AG04450 (cell line): ENCODE measurements around the gene TTC28. TPM values are rescaled to one million over a fixed set of nuclear protein-coding genes. Genes with fewer than 3 reads are reported as not detected.

ENCODE experiments used
- CTCF ChIA-PET: fragments of 300-600, 350-600 bp; formaldehyde crosslinking; extraction: SDS; loops from one replicate; lab custom pipeline; 2022; ENCODE audit warnings: antibody characterized with exemption, inconsistent platforms; lab: Charles Lee
- POLR2A ChIA-PET: fragments of 350-600 bp; formaldehyde crosslinking; extraction: SDS; loops from one replicate; lab custom pipeline; 2021; ENCODE audit warnings: antibody characterized with exemption, inconsistent platforms; lab: Yijun Ruan, JAX
- DNase-seq: peaks from one replicate; pipeline ENCODE4 v3.0.0-alpha.2; 2011; ENCODE audit warnings: low read depth, low spot score
- H3K27ac ChIP-seq: one replicate; pipeline ENCODE4 v1.5.1; 2012; ENCODE audit warnings: low read depth, low read length, control low read depth
- H3K27me3 ChIP-seq: one replicate; pipeline ENCODE4 v1.6.0; 2012; ENCODE audit warnings: low read length; ENCODE audit not compliant: control insufficient read depth, insufficient read depth
- H3K4me3 ChIP-seq: 2 replicates; pipeline ENCODE4 v1.5.1; 2011; ENCODE audit warnings: mild to moderate bottlenecking, low read depth, low read length, control low read depth
- H3K9me3 ChIP-seq: 2 replicates; pipeline ENCODE4 v1.5.1; 2012; ENCODE audit warnings: low read length; ENCODE audit not compliant: control insufficient read depth, insufficient read depth
- polyA plus RNA-seq: library from polyadenylated mRNA; depleted of rRNA; stranded (reverse); fragments of >200 nt; gene quantifications from 2 replicates; pipeline ENCODE4 v1.2.3, GENCODE V29; 2011
- TF ChIP-seq, protein P1 (sequence below): IDR thresholded peaks from 2 replicates; pipeline ENCODE4 v1.5.1; 2011; ENCODE audit warnings: low read depth, low read length, control low read depth, inconsistent platforms

Gene TTC28
- polyA plus RNA-seq, 1 experiment = 11.2 TPM

DNA sequence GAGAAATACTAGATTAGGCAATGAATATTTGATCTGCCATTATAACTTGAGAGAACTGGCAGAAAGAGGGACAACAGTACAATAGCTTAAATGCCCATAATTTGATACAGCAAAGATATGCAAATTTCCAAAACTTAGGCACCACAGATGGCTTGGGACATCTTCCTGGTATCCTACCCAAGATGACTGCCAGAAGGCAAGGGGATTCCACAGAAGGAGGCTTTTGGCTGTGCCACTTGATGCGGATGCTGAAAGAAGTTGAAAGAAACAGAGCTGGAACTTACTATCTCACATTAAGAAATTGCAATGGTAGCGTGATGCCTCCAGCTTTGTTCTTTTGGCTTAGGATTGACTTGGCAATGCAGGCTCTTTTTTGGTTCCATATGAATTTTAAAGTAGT lies 216.7 kb downstream of the TTC28 start:
- H3K9me3 ChIP-seq = no peaks in the 10 kb centered on the region
- H3K4me3 ChIP-seq = no peak overlapping the region
- DNase-seq = no peak
- CTCF ChIA-PET = no interaction called here
- TF ChIP-seq, protein P1, sequence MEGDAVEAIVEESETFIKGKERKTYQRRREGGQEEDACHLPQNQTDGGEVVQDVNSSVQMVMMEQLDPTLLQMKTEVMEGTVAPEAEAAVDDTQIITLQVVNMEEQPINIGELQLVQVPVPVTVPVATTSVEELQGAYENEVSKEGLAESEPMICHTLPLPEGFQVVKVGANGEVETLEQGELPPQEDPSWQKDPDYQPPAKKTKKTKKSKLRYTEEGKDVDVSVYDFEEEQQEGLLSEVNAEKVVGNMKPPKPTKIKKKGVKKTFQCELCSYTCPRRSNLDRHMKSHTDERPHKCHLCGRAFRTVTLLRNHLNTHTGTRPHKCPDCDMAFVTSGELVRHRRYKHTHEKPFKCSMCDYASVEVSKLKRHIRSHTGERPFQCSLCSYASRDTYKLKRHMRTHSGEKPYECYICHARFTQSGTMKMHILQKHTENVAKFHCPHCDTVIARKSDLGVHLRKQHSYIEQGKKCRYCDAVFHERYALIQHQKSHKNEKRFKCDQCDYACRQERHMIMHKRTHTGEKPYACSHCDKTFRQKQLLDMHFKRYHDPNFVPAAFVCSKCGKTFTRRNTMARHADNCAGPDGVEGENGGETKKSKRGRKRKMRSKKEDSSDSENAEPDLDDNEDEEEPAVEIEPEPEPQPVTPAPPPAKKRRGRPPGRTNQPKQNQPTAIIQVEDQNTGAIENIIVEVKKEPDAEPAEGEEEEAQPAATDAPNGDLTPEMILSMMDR = no peak
- POLR2A ChIA-PET = interaction anchor here (0.6 kb wide), 1 partner anchor 75 kb away, joined by 3 read pairs; no protein-coding TSS in a partner anchor
- no peaks in the 10 kb centered on the region for H3K27me3 ChIP-seq
- H3K27ac ChIP-seq = no peak overlapping the region

DNA sequence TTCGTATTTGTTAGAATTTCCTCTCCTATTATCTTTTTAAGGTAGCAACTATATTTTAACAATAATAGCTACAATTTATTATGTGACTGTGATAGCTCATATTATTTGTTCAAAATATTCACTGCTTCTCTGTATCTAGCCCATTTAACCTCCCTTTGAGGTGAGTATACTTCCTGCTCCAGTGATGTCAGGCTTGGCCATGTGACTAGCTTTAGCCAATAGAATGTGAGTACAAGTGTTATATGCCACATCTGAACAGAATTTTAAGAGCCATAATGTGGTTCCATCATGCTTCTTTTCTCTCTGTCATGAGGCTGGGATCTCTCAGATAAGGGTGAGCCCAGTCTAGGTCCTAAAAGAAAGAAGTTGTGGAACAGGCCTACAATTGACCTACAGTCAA lies 217.6 kb downstream of the TTC28 start:
- TF ChIP-seq, protein P1 = no peak
- H3K27me3 ChIP-seq = no peaks in the 10 kb centered on the region
- ChIA-PET POLR2A (interaction anchor here (0.6 kb wide), 1 partner anchor 384 kb away, joined by 7 read pairs; no protein-coding TSS in a partner anchor), CTCF (no interaction called here)
- no peak for DNase-seq
- no peak overlapping the region for H3K27ac ChIP-seq
- no peak overlapping the region for H3K4me3 ChIP-seq
- no peaks in the 10 kb centered on the region for H3K9me3 ChIP-seq

DNA sequence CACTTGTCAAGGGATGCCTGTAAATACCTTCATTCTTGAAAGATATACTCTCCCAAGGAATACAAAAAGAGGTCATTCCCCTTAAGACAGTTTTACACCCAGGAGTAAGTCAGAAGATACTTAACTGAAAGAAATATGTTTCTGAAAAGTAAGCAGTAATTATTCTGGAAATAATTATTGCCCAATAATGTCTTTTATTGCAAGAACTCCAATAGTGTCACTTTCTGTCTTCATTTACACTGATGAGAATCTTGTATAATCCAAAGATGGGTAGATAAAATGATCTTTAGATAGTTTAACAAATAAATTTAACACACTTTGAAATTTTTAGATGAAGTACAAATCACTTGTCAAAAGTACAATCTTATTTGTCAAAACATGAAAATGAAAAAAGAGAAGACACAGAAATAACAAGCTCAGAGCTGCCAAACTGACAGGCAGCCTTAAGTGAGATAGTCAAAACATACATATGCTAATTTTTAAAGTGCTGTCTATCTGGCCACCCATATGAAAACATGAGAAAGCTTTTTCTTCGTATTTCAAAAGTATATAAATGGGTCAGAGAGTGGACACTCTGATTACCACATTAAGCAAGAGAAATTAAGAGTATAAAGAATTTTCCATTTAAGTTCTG lies 225.1 kb downstream of the TTC28 start:
- no peak overlapping the region for H3K27ac ChIP-seq
- ChIA-PET POLR2A (no interaction called here), CTCF (no interaction called here)
- DNase-seq = no peak
- H3K4me3 ChIP-seq = no peak overlapping the region
- TF ChIP-seq, protein P1 = no peak
- no peaks in the 10 kb centered on the region for H3K27me3 ChIP-seq
- no peaks in the 10 kb centered on the region for H3K9me3 ChIP-seq

DNA sequence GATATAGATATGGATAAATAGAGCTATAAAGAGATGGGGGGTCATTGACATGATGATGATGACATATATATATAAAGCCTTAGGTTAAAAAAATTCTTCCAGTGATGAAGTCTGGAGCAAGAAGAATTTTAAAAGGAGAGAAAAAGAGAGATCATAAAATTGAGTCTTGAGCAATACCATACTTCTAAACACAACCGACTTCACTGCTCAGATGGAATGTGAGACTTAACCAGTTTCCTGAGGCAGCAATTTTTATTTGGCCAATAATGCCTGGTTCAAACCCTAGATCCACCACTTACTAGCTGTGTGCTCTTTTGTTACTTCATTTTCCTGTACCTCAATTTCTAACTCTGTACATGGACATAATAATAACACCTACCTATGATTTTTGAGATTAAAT lies 229.5 kb downstream of the TTC28 start:
- no peak for DNase-seq
- TF ChIP-seq, protein P1 = no peak
- Histone ChIP-seq H3K27me3 (no peaks in the 10 kb centered on the region), H3K9me3 (no peaks in the 10 kb centered on the region), H3K4me3 (no peak overlapping the region), H3K27ac (no peak overlapping the region)
- CTCF ChIA-PET = interaction anchor here (1.0 kb wide), 1 partner anchor 8 kb away, joined by 4 read pairs; no protein-coding TSS in a partner anchor
- POLR2A ChIA-PET = no interaction called here

DNA sequence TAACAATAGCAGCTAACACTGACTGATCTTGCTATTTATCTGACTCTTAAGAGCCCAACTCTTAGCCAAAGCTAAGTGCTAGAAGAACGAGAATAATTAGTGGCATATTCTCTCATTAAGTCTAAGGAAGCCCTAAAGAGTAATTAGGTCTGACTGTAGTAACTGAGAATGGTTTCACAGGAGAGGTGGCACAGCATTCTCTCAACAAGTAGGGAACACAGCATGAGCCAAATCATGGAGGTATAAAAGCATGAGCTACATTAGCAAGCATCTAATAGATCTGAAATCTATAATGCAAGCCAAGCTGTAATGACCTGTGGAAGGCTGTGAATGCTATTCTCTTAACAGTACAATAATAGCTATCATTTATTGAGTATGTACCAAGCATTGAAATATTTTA lies 230.6 kb downstream of the TTC28 start:
- Histone ChIP-seq H3K9me3 (no peaks in the 10 kb centered on the region), H3K27me3 (no peaks in the 10 kb centered on the region), H3K27ac (no peak overlapping the region), H3K4me3 (no peak overlapping the region)
- POLR2A ChIA-PET = no interaction called here
- no peak for DNase-seq
- TF ChIP-seq, protein P1 = no peak
- CTCF ChIA-PET = interaction anchor here (1.1 kb wide), 1 partner anchor 397 kb away, joined by 3 read pairs; no protein-coding TSS in a partner anchor
